HEK293T (cell line): ENCODE data around the gene ACTA1.
A peak's percentile ranks its signal among the peaks of the same experiment; 100 is the strongest.

ENCODE experiments used
- CTCF ChIA-PET: fragments of 350-600 bp; formaldehyde crosslinking; extraction: SDS; loops from one replicate; lab custom pipeline; 2021; ENCODE audit warnings: antibody characterized with exemption, inconsistent platforms; lab: Yijun Ruan, JAX
- POLR2A ChIA-PET: fragments of 350-600 bp; formaldehyde crosslinking; extraction: SDS; loops from one replicate; lab custom pipeline; 2020; ENCODE audit warnings: antibody characterized with exemption, inconsistent platforms; lab: Yijun Ruan, JAX
- DNase-seq: peaks from one replicate; pipeline ENCODE4 v3.0.0; 2012; ENCODE audit warnings: mixed read lengths; ENCODE audit errors: extremely low spot score
- ARNT ChIP-seq: fragments of 450-650 bp; IDR thresholded peaks from 2 replicates; pipeline ENCODE4 v1.6.1; 2017; ENCODE audit warnings: mild to moderate bottlenecking
- BHLHE40 ChIP-seq: fragments of 450-650 bp; IDR thresholded peaks from 2 replicates; pipeline ENCODE4 v1.6.1; 2016; ENCODE audit warnings: mild to moderate bottlenecking, moderate library complexity, borderline replicate concordance
- CTBP1 ChIP-seq: fragments of 450-650 bp; IDR thresholded peaks from 2 replicates; pipeline ENCODE4 v1.6.1; 2016; ENCODE audit warnings: borderline replicate concordance
- ELF4 ChIP-seq: fragments of 450-650 bp; IDR thresholded peaks from 2 replicates; pipeline ENCODE4 v1.6.1; 2017; ENCODE audit warnings: antibody characterized with exemption
- FOXA1 ChIP-seq: fragments of 450-650 bp; IDR thresholded peaks from 2 replicates; pipeline ENCODE4 v1.6.1; 2016; ENCODE audit warnings: mild to moderate bottlenecking
- FOXK2 ChIP-seq: fragments of 450-650 bp; IDR thresholded peaks from 2 replicates; pipeline ENCODE4 v1.6.1; 2016; ENCODE audit warnings: mild to moderate bottlenecking
- FOXM1 ChIP-seq: fragments of 450-650 bp; IDR thresholded peaks from 2 replicates; pipeline ENCODE4 v1.6.1; 2017; ENCODE audit warnings: mild to moderate bottlenecking, borderline replicate concordance
- HDGF ChIP-seq: fragments of 450-650 bp; IDR thresholded peaks from 2 replicates; pipeline ENCODE4 v1.6.1; 2017; ENCODE audit warnings: antibody characterized with exemption, borderline replicate concordance
- L3MBTL2 ChIP-seq: fragments of 450-650 bp; conservative IDR thresholded peaks from 2 replicates; pipeline ENCODE4 v1.6.1; 2016; ENCODE audit warnings: mild to moderate bottlenecking
- LEF1 ChIP-seq: fragments of 450-650 bp; IDR thresholded peaks from 2 replicates; pipeline ENCODE4 v1.6.1; 2017; ENCODE audit warnings: mild to moderate bottlenecking, borderline replicate concordance
- NFRKB ChIP-seq: fragments of 450-650 bp; IDR thresholded peaks from 2 replicates; pipeline ENCODE4 v1.6.1; 2016; ENCODE audit warnings: mild to moderate bottlenecking, moderate library complexity
- SP1 ChIP-seq: fragments of 450-650 bp; IDR thresholded peaks from 2 replicates; pipeline ENCODE4 v1.6.1; 2017
- SUZ12 ChIP-seq: fragments of 450-650 bp; IDR thresholded peaks from 2 replicates; pipeline ENCODE4 v1.6.1; 2016; ENCODE audit warnings: mild to moderate bottlenecking
- TARDBP ChIP-seq: fragments of 450-650 bp; IDR thresholded peaks from 2 replicates; pipeline ENCODE4 v1.6.1; 2016
- ZNF384 ChIP-seq: fragments of 450-650 bp; IDR thresholded peaks from 2 replicates; pipeline ENCODE4 v1.6.1; 2016
- TF ChIP-seq, protein P1 (sequence below): fragments of 450-650 bp; IDR thresholded peaks from 2 replicates; pipeline ENCODE4 v1.6.1; 2016

The ACTA1 gene

DNA sequence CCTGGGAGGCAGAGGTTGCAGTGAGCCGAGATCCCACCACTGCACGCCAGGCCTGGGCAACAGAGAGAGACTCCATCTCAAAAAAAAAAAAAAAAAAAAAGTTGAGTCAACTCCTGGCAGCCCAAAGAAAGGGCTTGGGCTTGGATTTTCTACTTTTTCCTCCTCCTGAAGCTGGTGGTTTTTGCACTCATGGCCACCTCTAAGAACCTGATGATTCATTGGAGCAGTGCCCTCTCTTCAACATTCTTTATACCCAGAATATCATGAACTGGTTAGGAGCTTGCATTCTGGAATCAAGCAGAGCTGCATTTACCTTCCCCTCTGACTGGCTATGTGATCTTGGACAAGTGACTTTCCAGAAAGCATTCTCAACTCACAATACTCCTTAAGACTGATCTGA is 3.5 kb upstream of the ACTA1 start:
- no peak for DNase-seq
- POLR2A ChIA-PET: interaction anchor here (1.0 to 1.1 kb wide), 2 partner anchors 28 to 95 kb away, joined by 3 read pairs; no protein-coding TSS in a partner anchor
- CTCF ChIA-PET: interaction anchor here (0.7 kb wide), 1 partner anchor 99 kb away, joined by 7 read pairs; no protein-coding TSS in a partner anchor
- TF ChIP-seq FOXM1 (no peak), FOXA1 (no peak), ELF4 (no peak), CTBP1 (no peak), L3MBTL2 (no peak), NFRKB (no peak), ZNF384 (no peak), ARNT (no peak), FOXK2 (no peak), TARDBP (no peak), SP1 (no peak), LEF1 (no peak), BHLHE40 (no peak), HDGF (no peak), SUZ12 (no peak)
- TF ChIP-seq, protein P1, sequence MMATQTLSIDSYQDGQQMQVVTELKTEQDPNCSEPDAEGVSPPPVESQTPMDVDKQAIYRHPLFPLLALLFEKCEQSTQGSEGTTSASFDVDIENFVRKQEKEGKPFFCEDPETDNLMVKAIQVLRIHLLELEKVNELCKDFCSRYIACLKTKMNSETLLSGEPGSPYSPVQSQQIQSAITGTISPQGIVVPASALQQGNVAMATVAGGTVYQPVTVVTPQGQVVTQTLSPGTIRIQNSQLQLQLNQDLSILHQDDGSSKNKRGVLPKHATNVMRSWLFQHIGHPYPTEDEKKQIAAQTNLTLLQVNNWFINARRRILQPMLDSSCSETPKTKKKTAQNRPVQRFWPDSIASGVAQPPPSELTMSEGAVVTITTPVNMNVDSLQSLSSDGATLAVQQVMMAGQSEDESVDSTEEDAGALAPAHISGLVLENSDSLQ: no peak

DNA sequence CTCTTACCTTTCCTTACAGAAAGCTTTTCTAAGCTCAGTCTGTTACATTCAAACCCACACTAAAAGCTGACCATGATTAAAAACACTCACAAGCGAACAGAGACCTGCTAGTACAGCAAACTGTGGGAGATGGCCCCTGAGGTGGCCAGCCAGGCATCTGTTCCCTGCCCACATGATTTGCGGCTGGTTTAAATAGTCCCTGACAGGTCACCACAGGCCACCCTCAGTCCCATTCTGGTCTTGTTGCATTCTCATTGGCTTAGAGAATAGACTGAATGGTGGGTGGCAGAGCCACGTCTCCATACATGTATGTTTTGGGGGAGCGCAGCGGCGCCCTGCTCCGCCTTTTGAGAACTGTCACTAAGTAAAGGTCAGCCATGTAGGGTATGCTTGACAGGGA is 2.3 kb upstream of the ACTA1 start:
- TF ChIP-seq TARDBP: no peak
- TF ChIP-seq, protein P1: 0 out of 2 replicates have a peak, but pooled peaks have one; percentile 23
- peak; percentile 10 for DNase-seq
- ChIA-PET CTCF (interaction anchor here (0.6 kb wide), 1 partner anchor 68 kb away, joined by 3 read pairs; no protein-coding TSS in a partner anchor), POLR2A (no interaction called here)

DNA sequence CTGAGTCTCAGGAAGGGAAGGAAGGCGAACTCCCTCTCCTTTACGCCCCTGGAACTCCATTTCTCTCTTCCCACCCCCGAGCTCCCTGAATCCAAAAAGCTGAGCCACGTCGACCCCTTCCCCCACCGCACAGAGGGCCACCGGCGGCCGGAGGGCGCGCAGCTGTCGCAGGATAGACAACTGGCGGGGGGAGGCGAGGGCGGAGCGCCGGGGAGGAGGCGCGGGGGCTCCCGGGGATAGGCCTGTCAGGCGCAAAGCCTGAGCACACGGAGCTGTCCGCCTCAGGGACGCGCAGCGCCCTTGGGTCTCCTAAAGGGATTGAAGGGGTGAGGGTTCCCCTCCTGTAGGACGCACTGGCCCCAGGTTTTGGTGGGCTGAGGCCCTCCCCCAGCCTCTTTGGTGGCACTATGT is 752 bp upstream of the ACTA1 start:
- ChIA-PET POLR2A (no interaction called here), CTCF (no interaction called here)
- DNase-seq: peak; percentile 9
- no peak for TF ChIP-seq FOXK2
- TF ChIP-seq SP1: no peak
- no peak for TF ChIP-seq LEF1
- TF ChIP-seq CTBP1: no peak
- TF ChIP-seq BHLHE40: no peak

DNA sequence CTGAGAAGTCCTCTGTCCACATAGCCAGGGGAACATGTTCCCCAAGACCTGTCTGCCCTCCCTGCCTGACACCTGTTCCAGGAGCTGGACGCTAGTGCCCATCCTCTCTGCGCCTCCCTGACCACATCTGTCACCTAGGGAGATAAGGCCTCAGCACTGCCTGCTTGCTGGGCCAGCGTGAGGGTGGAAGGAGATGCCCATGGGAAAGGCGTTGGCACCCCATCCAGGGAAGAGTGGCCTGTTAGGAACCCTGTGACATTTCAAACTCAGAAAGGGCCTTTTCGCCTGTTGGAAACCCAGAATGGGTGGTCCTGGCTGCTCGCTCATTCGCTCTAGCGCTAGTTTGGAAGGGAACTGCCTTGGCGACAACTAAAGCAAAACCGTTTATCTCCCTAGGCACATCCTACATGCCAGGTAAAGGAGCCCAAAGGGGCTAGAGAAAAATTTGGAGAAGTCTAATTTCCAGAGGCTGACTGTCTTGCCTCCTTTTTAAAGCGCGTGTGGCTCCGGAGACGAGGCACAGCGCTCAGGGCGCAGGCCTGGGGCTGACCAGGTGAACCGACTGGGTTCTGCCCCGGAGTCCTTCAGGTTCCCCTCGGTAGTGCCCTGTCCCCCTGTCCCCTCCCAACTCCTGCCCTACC is 410 bp downstream of the ACTA1 start:
- ChIA-PET CTCF (no interaction called here), POLR2A (no interaction called here)

DNA sequence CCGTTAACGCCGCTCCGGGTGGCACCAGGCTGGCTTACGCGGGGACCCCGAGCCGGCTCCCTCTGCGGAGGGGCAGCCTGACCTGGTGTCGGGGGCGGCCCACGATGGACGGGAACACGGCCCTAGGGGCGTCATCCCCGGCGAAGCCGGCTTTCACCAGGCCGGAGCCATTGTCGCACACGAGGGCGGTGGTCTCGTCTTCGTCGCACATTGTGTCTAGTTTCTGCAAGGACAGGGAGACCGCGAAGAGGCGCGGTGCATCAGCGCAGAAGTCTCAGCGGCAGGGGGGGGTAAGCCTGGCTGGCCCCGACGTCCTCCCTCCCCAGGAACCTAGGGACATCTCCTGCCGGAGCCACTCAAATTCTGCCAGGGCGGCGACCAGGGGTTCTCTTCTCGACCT is 989 bp downstream of the ACTA1 start:
- POLR2A ChIA-PET: no interaction called here
- DNase-seq: no peak

More for the DNA sequence above, 410 bp downstream of the ACTA1 start:
- DNase-seq: no peak
- TF ChIP-seq CTBP1 (no peak), TARDBP (no peak), FOXA1 (no peak), LEF1 (no peak), SP1 (no peak), ZNF384 (no peak), SUZ12 (no peak), ELF4 (no peak)
- TF ChIP-seq, protein P1: no peak

DNA sequence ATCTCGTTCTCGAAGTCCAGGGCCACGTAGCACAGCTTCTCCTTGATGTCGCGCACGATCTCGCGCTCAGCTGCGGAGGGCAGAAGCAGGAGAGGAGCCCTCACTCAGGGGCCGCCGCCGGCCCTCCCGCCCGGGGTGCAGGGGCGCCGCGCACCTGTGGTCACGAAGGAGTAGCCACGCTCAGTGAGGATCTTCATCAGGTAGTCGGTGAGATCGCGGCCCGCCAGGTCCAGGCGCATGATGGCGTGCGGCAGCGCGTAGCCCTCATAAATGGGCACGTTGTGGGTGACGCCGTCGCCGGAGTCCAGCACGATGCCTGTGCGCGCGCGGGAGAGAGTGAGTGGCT is 1.8 kb downstream of the ACTA1 start:
- TF ChIP-seq, protein P1: no peak
- TF ChIP-seq ZNF384: no peak
- TF ChIP-seq SUZ12: no peak
- TF ChIP-seq ELF4: no peak
- no peak for TF ChIP-seq NFRKB
- TF ChIP-seq SP1: no peak
- no peak for TF ChIP-seq BHLHE40
- TF ChIP-seq HDGF: no peak
- TF ChIP-seq TARDBP: no peak
- no peak for TF ChIP-seq L3MBTL2
- no peak for TF ChIP-seq ARNT
- TF ChIP-seq FOXA1: no peak
- no peak for TF ChIP-seq CTBP1
- no peak for TF ChIP-seq FOXM1
- TF ChIP-seq LEF1: no peak
- TF ChIP-seq FOXK2: no peak
- POLR2A ChIA-PET: no interaction called here
- DNase-seq: no peak
- CTCF ChIA-PET: no interaction called here

More for the DNA sequence above, 989 bp downstream of the ACTA1 start:
- CTCF ChIA-PET: no interaction called here
- no peak for TF ChIP-seq FOXA1
- no peak for TF ChIP-seq FOXM1
- no peak for TF ChIP-seq CTBP1
- no peak for TF ChIP-seq LEF1
- no peak for TF ChIP-seq BHLHE40
- TF ChIP-seq ZNF384: no peak
- TF ChIP-seq, protein P1: no peak
- TF ChIP-seq L3MBTL2: no peak
- TF ChIP-seq ELF4: no peak
- TF ChIP-seq FOXK2: no peak
- no peak for TF ChIP-seq SUZ12
- no peak for TF ChIP-seq HDGF
